ENCODE data around the gene CAMKK1.
"Not testable (repeated sequence)": the region's sequence is repeated elsewhere in the genome, so short reads cannot be mapped to it uniquely, and the experiment has no call there.

Gene CAMKK1

GRCh38 chr17:3846437-3847164 lies 46.3 kb downstream of the CAMKK1 start:
- DNase-seq (ENCODE audit: low spot score in 2 of 2) (no peak), ATAC-seq (ENCODE audit: low read depth) (no peak)
- peaks cover 1% of the 10 kb centered on the region for H3K36me3 Mint-ChIP-seq
- peaks cover 12% of the 10 kb centered on the region for H3K4me1 Mint-ChIP-seq
- no peaks in the 10 kb centered on the region for H3K27me3 Mint-ChIP-seq
- no peaks in the 10 kb centered on the region for H3K9me3 Mint-ChIP-seq
- peak overlapping the region; percentile 88 for H3K4me3 Mint-ChIP-seq
- peak overlapping the region; percentile 89 for H3K27ac Mint-ChIP-seq

GRCh38 chr17:3845621-3846436 lies 47.0 kb downstream of the CAMKK1 start, which contains the start of gene NCBP3:
Gene NCBP3 (minus strand): TSS chr17:3846246. CDS start chr17:3846223, 23 bp downstream.
- Mint-ChIP-seq H3K4me1 (peaks cover 12% of the 10 kb centered on the region), H3K4me3 (peak within 1 kb of the TSS; percentile 88), H3K27me3 (no peaks in the 10 kb centered on the region), H3K9me3 (no peaks in the 10 kb centered on the region), H3K36me3 (peaks cover 1% of the 10 kb centered on the region), H3K27ac (peak within 1 kb of the TSS; percentile 89)
- DNase-seq (ENCODE audit: low spot score in 2 of 2) (peak; percentile 94 to 95), ATAC-seq (ENCODE audit: low read depth) (peak; percentile 95)

- peaks cover 3% of the 10 kb centered on the region for H3K36me3 Mint-ChIP-seq
- H3K4me1 Mint-ChIP-seq = peaks cover 15% of the 10 kb centered on the region
- peak overlapping the region; percentile 89 for H3K27ac Mint-ChIP-seq
- H3K27me3 Mint-ChIP-seq = no peaks in the 10 kb centered on the region
- peak overlapping the region; percentile 88 for H3K4me3 Mint-ChIP-seq
- H3K9me3 Mint-ChIP-seq = no peaks in the 10 kb centered on the region
- DNase-seq (ENCODE audit: low spot score in 2 of 2) (no peak), ATAC-seq (ENCODE audit: low read depth) (no peak)
Observed at GRCh38 chr17:3845291-3845620, 47.6 kb downstream of the CAMKK1 start.

GRCh38 chr17:3844556-3844955 lies 48.3 kb downstream of the CAMKK1 start:
- Mint-ChIP-seq H3K4me1 (peaks cover 15% of the 10 kb centered on the region), H3K4me3 (peak overlapping the region; percentile 25)
- not testable (repeated sequence) for ATAC-seq (ENCODE audit: low read depth); H3K27ac Mint-ChIP-seq; H3K27me3 Mint-ChIP-seq; H3K36me3 Mint-ChIP-seq; DNase-seq (ENCODE audit: low spot score in 2 of 2); H3K9me3 Mint-ChIP-seq

GRCh38 chr17:3843935-3844516 lies 48.8 kb downstream of the CAMKK1 start:
- Mint-ChIP-seq H3K4me3 (peak overlapping the region; percentile 25), H3K36me3 (peaks cover 3% of the 10 kb centered on the region), H3K4me1 (peaks cover 15% of the 10 kb centered on the region), H3K9me3 (no peaks in the 10 kb centered on the region), H3K27me3 (no peaks in the 10 kb centered on the region), H3K27ac (peak overlapping the region; percentile 50)
- ATAC-seq (ENCODE audit: low read depth) (peak; percentile 17), DNase-seq (ENCODE audit: low spot score in 2 of 2) (peak; percentile 37 to 47)

- Mint-ChIP-seq H3K4me3 (no peak overlapping the region), H3K4me1 (peaks cover 16% of the 10 kb centered on the region), H3K27ac (no peak overlapping the region), H3K36me3 (peaks cover 16% of the 10 kb centered on the region), H3K27me3 (no peaks in the 10 kb centered on the region), H3K9me3 (no peaks in the 10 kb centered on the region)
- no peak for ATAC-seq (ENCODE audit: low read depth)
- DNase-seq (ENCODE audit: low spot score in 2 of 2) = no peak
Observed at GRCh38 chr17:3838206-3838605, 54.6 kb downstream of the CAMKK1 start.

- Mint-ChIP-seq H3K4me3 (no peak overlapping the region), H3K9me3 (no peaks in the 10 kb centered on the region), H3K4me1 (peaks cover 16% of the 10 kb centered on the region), H3K36me3 (peaks cover 18% of the 10 kb centered on the region), H3K27ac (no peak overlapping the region), H3K27me3 (no peaks in the 10 kb centered on the region)
- ATAC-seq (ENCODE audit: low read depth) (no peak), DNase-seq (ENCODE audit: low spot score in 2 of 2) (no peak)
Observed at GRCh38 chr17:3836551-3836950, 56.3 kb downstream of the CAMKK1 start.

GRCh38 chr17:3835410-3836229 lies 57.2 kb downstream of the CAMKK1 start:
- no peak for ATAC-seq (ENCODE audit: low read depth)
- no peak for DNase-seq (ENCODE audit: low spot score in 2 of 2)
- Mint-ChIP-seq H3K4me3 (no peak overlapping the region), H3K27me3 (no peaks in the 10 kb centered on the region), H3K4me1 (peaks cover 15% of the 10 kb centered on the region), H3K27ac (peak overlapping the region; percentile 57), H3K36me3 (peaks cover 18% of the 10 kb centered on the region), H3K9me3 (no peaks in the 10 kb centered on the region)

GRCh38 chr17:3834811-3835210 lies 58.0 kb downstream of the CAMKK1 start:
- Mint-ChIP-seq H3K27me3 (no peaks in the 10 kb centered on the region), H3K36me3 (peaks cover 17% of the 10 kb centered on the region), H3K27ac (peak overlapping the region; percentile 57), H3K4me3 (no peak overlapping the region), H3K9me3 (no peaks in the 10 kb centered on the region), H3K4me1 (peaks cover 14% of the 10 kb centered on the region)
- DNase-seq (ENCODE audit: low spot score in 2 of 2) = no peak
- no peak for ATAC-seq (ENCODE audit: low read depth)

GRCh38 chr17:3828852-3829232 lies 64.0 kb downstream of the CAMKK1 start:
- no peak for ATAC-seq (ENCODE audit: low read depth)
- Mint-ChIP-seq H3K36me3 (peaks cover 21% of the 10 kb centered on the region), H3K9me3 (no peaks in the 10 kb centered on the region), H3K4me3 (no peak overlapping the region), H3K4me1 (peaks cover 5% of the 10 kb centered on the region), H3K27me3 (no peaks in the 10 kb centered on the region), H3K27ac (no peak overlapping the region)
- no peak for DNase-seq (ENCODE audit: low spot score in 2 of 2)

- DNase-seq (ENCODE audit: low spot score in 2 of 2) (no peak), ATAC-seq (ENCODE audit: low read depth) (no peak)
- Mint-ChIP-seq H3K9me3 (no peaks in the 10 kb centered on the region), H3K36me3 (peaks cover 20% of the 10 kb centered on the region), H3K27ac (no peak overlapping the region), H3K4me3 (no peak overlapping the region), H3K4me1 (peaks cover 3% of the 10 kb centered on the region), H3K27me3 (no peaks in the 10 kb centered on the region)
Observed at GRCh38 chr17:3828151-3828851, 64.6 kb downstream of the CAMKK1 start.

- Mint-ChIP-seq H3K9me3 (no peaks in the 10 kb centered on the region), H3K27me3 (no peaks in the 10 kb centered on the region), H3K27ac (peak overlapping the region; percentile 20), H3K4me3 (no peak overlapping the region), H3K4me1 (peaks cover 3% of the 10 kb centered on the region), H3K36me3 (peaks cover 17% of the 10 kb centered on the region)
- DNase-seq (ENCODE audit: low spot score in 2 of 2) (peak; percentile 72 to 74), ATAC-seq (ENCODE audit: low read depth) (peak; percentile 63)
Observed at GRCh38 chr17:3827124-3827773, 65.6 kb downstream of the CAMKK1 start.

GRCh38 chr17:3826191-3826590 lies 66.7 kb downstream of the CAMKK1 start:
- no peak for ATAC-seq (ENCODE audit: low read depth)
- Mint-ChIP-seq H3K27ac (no peak overlapping the region), H3K36me3 (peaks cover 25% of the 10 kb centered on the region), H3K4me3 (no peak overlapping the region), H3K4me1 (peaks cover 3% of the 10 kb centered on the region), H3K27me3 (no peaks in the 10 kb centered on the region), H3K9me3 (no peaks in the 10 kb centered on the region)
- no peak for DNase-seq (ENCODE audit: low spot score in 2 of 2)

Data from memory B cell (primary cell).